Astrocyte (in vitro differentiated cells and primary cell): ENCODE results near the gene CHSY1.

ENCODE experiments used
- EZH2 ChIP-seq: IDR thresholded peaks from 2 replicates; pipeline ENCODE4 v1.6.1; 2012; ENCODE audit warnings: mild to moderate bottlenecking, low read length, inconsistent platforms; ENCODE audit not compliant: insufficient read depth
- TF ChIP-seq, protein P1 (sequence below): IDR thresholded peaks from 2 replicates; pipeline ENCODE4 v1.5.1; 2011; ENCODE audit warnings: low read depth, mild to moderate bottlenecking, inconsistent platforms, low read length, moderate library complexity; ENCODE audit not compliant: insufficient read depth

DNA sequence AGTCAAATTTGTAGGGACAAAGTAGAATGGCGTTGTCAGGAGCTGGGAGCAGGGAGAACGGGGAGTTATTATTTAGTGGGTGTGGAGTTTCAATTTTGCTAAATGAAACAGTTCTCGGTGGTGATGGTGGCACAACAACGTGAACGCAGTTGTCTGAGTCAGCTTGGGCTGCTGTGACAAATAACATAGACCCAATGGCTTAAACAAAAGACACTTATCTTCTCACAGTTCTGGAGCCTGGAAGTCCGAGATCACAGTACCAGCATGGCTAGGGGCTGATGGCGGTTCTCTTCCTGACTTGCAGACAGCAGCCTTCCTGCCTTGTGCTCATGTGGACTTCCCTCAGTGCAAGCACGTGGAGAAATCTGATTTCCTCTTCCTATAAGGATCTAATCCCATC, 90.2 kb downstream of the CHSY1 start:
- TF ChIP-seq, protein P1, sequence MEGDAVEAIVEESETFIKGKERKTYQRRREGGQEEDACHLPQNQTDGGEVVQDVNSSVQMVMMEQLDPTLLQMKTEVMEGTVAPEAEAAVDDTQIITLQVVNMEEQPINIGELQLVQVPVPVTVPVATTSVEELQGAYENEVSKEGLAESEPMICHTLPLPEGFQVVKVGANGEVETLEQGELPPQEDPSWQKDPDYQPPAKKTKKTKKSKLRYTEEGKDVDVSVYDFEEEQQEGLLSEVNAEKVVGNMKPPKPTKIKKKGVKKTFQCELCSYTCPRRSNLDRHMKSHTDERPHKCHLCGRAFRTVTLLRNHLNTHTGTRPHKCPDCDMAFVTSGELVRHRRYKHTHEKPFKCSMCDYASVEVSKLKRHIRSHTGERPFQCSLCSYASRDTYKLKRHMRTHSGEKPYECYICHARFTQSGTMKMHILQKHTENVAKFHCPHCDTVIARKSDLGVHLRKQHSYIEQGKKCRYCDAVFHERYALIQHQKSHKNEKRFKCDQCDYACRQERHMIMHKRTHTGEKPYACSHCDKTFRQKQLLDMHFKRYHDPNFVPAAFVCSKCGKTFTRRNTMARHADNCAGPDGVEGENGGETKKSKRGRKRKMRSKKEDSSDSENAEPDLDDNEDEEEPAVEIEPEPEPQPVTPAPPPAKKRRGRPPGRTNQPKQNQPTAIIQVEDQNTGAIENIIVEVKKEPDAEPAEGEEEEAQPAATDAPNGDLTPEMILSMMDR, result no peak
- TF ChIP-seq EZH2, result no peak
